Right lung (tissue), 5 donors: ENCODE results near the gene PTGES2. TPM values are rescaled to one million over a fixed set of nuclear protein-coding genes. Genes with fewer than 3 reads are reported as not detected.
"Not testable (repeated sequence)": the region's sequence is repeated elsewhere in the genome, so short reads cannot be mapped to it uniquely, and the experiment has no call there.

Experiments used
- DNase-seq, 2 donors: peaks; one replicate each; pipeline ENCODE4 v3.0.0-alpha.2; 2013
- polyA plus RNA-seq, 5 donors: library from polyadenylated mRNA; unstranded; fragments of 120-200 nt; gene quantifications; one replicate each; pipeline versions ENCODE4 v1.2.1 to v1.2.3, GENCODE V29; 2013; ENCODE audit warnings: inconsistent platforms in 1 of 5, low replicate concordance in 1 of 5; ENCODE audit not compliant: insufficient read length in 5 of 5, insufficient read depth in 1 of 5

The PTGES2 gene
- polyA plus RNA-seq, 5 donors = 25.9 to 50.8 (median 31.5) TPM

GRCh38 chr9:128092199-128092977 is 35.1 kb downstream of the PTGES2 start:
- DNase-seq = no peak

- no peak for DNase-seq
Observed at GRCh38 chr9:128091571-128091970, 36.0 kb downstream of the PTGES2 start.

- peak in 1 of 2 donors; percentile 54 for DNase-seq
Observed at GRCh38 chr9:128091144-128091543, 36.4 kb downstream of the PTGES2 start.

- DNase-seq = no peak
Observed at GRCh38 chr9:128089299-128089698, 38.2 kb downstream of the PTGES2 start.

- DNase-seq = no peak
Observed at GRCh38 chr9:128088253-128088945, 39.1 kb downstream of the PTGES2 start.

GRCh38 chr9:128087262-128087661 is 40.3 kb downstream of the PTGES2 start:
- DNase-seq = no peak

GRCh38 chr9:128085943-128086342 is 41.6 kb downstream of the PTGES2 start:
- DNase-seq = no peak

- no peak for DNase-seq
Observed at GRCh38 chr9:128084746-128085145, 42.8 kb downstream of the PTGES2 start.

GRCh38 chr9:128082151-128082550 is 45.4 kb downstream of the PTGES2 start:
- DNase-seq = no peak

GRCh38 chr9:128081056-128081455 is 46.5 kb downstream of the PTGES2 start:
- peak; percentile 85 for DNase-seq

- no peak for DNase-seq
Observed at GRCh38 chr9:128080206-128080605, 47.3 kb downstream of the PTGES2 start.

- no peak for DNase-seq
Observed at GRCh38 chr9:128078504-128079434, 48.8 kb downstream of the PTGES2 start.

- DNase-seq = no peak
Observed at GRCh38 chr9:128077847-128078503, 49.6 kb downstream of the PTGES2 start.

- peak in 1 of 2 donors; percentile 66 for DNase-seq
Observed at GRCh38 chr9:128073253-128073886, 54.2 kb downstream of the PTGES2 start.

- peak; percentile 74 to 89 for DNase-seq
Observed at GRCh38 chr9:128072144-128073021, 55.1 kb downstream of the PTGES2 start.

- DNase-seq = not testable (repeated sequence)
Observed at GRCh38 chr9:128071475-128071874, 56.1 kb downstream of the PTGES2 start.

GRCh38 chr9:128070874-128071273 is 56.7 kb downstream of the PTGES2 start:
- no peak for DNase-seq
